Epidermal melanocyte (primary cell): ENCODE data around the gene CLDN20.
"Not testable (repeated sequence)": the region's sequence is repeated elsewhere in the genome, so short reads cannot be mapped to it uniquely, and the experiment has no call there.

Experiments used
- DNase-seq: peaks from one replicate; pipeline ENCODE4 v3.0.0; 2011; ENCODE audit warnings: low spot score; ENCODE audit not compliant: insufficient read length

Gene CLDN20

GRCh38 chr6:155263373-155264063 lies at the start of gene CLDN20:
Gene CLDN20, plus strand, starts transcription at chr6:155264013. Its CDS starts 11,707 bp downstream, at chr6:155275720.
- DNase-seq = no peak

GRCh38 chr6:155215906-155216305 lies 47.9 kb upstream of the CLDN20 start:
- DNase-seq = no peak

- DNase-seq = no peak
These were observed 47.3 kb upstream of the CLDN20 start for GRCh38 chr6:155216312-155217046.

- not testable (repeated sequence) for DNase-seq
These were observed 45.1 kb upstream of the CLDN20 start for GRCh38 chr6:155218711-155219110.

GRCh38 chr6:155219299-155219698 lies 44.5 kb upstream of the CLDN20 start:
- DNase-seq = no peak

GRCh38 chr6:155219858-155220301 lies 43.9 kb upstream of the CLDN20 start:
- DNase-seq = no peak

GRCh38 chr6:155221086-155221485 lies 42.7 kb upstream of the CLDN20 start:
- DNase-seq = no peak

GRCh38 chr6:155222506-155222905 lies 41.3 kb upstream of the CLDN20 start:
- no peak for DNase-seq

GRCh38 chr6:155223646-155224451 lies 40.0 kb upstream of the CLDN20 start:
- DNase-seq = no peak

GRCh38 chr6:155224618-155225017 lies 39.2 kb upstream of the CLDN20 start:
- no peak for DNase-seq

- no peak for DNase-seq
These were observed 36.8 kb upstream of the CLDN20 start for GRCh38 chr6:155227046-155227445.

- no peak for DNase-seq
These were observed 35.2 kb upstream of the CLDN20 start for GRCh38 chr6:155228546-155229166.

GRCh38 chr6:155230975-155231374 lies 32.8 kb upstream of the CLDN20 start:
- not testable (repeated sequence) for DNase-seq

- DNase-seq = no peak
These were observed 31.0 kb upstream of the CLDN20 start for GRCh38 chr6:155232848-155233247.

- DNase-seq = no peak
These were observed 29.6 kb upstream of the CLDN20 start for GRCh38 chr6:155234167-155234566.

GRCh38 chr6:155234687-155235086 lies 29.1 kb upstream of the CLDN20 start:
- DNase-seq = no peak

- DNase-seq = no peak
These were observed 28.7 kb upstream of the CLDN20 start for GRCh38 chr6:155235087-155235486.

GRCh38 chr6:155237613-155238012 lies 26.2 kb upstream of the CLDN20 start:
- DNase-seq = no peak

- no peak for DNase-seq
These were observed 22.8 kb upstream of the CLDN20 start for GRCh38 chr6:155240905-155241600.

- DNase-seq = no peak
These were observed 21.8 kb upstream of the CLDN20 start for GRCh38 chr6:155241966-155242365.

- DNase-seq = no peak
These were observed 19.4 kb upstream of the CLDN20 start for GRCh38 chr6:155244434-155244833.
